Activated T-helper 2 cell treated with anti-CD3 and anti-CD28 coated beads, Interferon-gamma antibody, Interleukin-2, Interleukin-4, amounts not matched to agents 10 μg/mL and 5 μg/mL and 100 μg/mL, durations not matched to agents 14 hours and 24 hours and 36 hours (primary cell): ENCODE results near the gene XIRP1. TPM values are rescaled to one million over a fixed set of nuclear protein-coding genes. Genes with fewer than 3 reads are reported as not detected.
"Not testable (repeated sequence)": the region's sequence is repeated elsewhere in the genome, so short reads cannot be mapped to it uniquely, and the experiment has no call there.

Experiments used
- DNase-seq: peaks from one replicate; pipeline ENCODE4 v3.0.0; 2021; ENCODE audit warnings: low spot score
- H3K27ac Mint-ChIP-seq: one replicate; pipeline ENCODE4 v1.8.0; 2021; ENCODE audit warnings: mixed read lengths
- H3K27me3 Mint-ChIP-seq: one replicate; pipeline ENCODE4 v1.8.0; 2021; ENCODE audit warnings: low read depth, mixed read lengths
- H3K36me3 Mint-ChIP-seq: one replicate; pipeline ENCODE4 v1.8.0; 2021; ENCODE audit warnings: low read depth, mixed read lengths
- H3K4me1 Mint-ChIP-seq: one replicate; pipeline ENCODE4 v1.8.0; 2021; ENCODE audit warnings: low read depth, mixed read lengths
- H3K4me3 Mint-ChIP-seq: one replicate; pipeline ENCODE4 v1.8.0; 2021; ENCODE audit warnings: low read depth, mild to moderate bottlenecking, moderate library complexity, mixed read lengths
- H3K9me3 Mint-ChIP-seq: one replicate; pipeline ENCODE4 v1.8.0; 2021; ENCODE audit warnings: mixed read lengths
- intact Hi-C: fragments of 100-400 bp; cut with micrococcal nuclease; formaldehyde crosslinking; loops from one replicate; pipeline ENCODE4 v1.15.1; 2023
- total RNA-seq: library from RNA; stranded (reverse); gene quantifications from 2 replicates; pipeline ENCODE4 v1.2.3, GENCODE V29; 2022

XIRP1 gene
- total RNA-seq, 1 donor from 2014 or later: 4.3 TPM

GRCh38 chr3:39181408-39182335 lies 10.7 kb downstream of the XIRP1 start:
- intact Hi-C loops: loop anchor here (5.0 to 10.0 kb wide), 2 partner anchors 47 to 201 kb away; partner anchors contain the start of gene SLC25A38
- Mint-ChIP-seq H3K9me3 (no peaks in the 10 kb centered on the region), H3K36me3 (no peaks in the 10 kb centered on the region), H3K27ac (peak overlapping the region; percentile 59), H3K4me3 (peak overlapping the region; percentile 74), H3K4me1 (peaks cover 36% of the 10 kb centered on the region), H3K27me3 (no peaks in the 10 kb centered on the region)
- DNase-seq: no peak

DNA sequence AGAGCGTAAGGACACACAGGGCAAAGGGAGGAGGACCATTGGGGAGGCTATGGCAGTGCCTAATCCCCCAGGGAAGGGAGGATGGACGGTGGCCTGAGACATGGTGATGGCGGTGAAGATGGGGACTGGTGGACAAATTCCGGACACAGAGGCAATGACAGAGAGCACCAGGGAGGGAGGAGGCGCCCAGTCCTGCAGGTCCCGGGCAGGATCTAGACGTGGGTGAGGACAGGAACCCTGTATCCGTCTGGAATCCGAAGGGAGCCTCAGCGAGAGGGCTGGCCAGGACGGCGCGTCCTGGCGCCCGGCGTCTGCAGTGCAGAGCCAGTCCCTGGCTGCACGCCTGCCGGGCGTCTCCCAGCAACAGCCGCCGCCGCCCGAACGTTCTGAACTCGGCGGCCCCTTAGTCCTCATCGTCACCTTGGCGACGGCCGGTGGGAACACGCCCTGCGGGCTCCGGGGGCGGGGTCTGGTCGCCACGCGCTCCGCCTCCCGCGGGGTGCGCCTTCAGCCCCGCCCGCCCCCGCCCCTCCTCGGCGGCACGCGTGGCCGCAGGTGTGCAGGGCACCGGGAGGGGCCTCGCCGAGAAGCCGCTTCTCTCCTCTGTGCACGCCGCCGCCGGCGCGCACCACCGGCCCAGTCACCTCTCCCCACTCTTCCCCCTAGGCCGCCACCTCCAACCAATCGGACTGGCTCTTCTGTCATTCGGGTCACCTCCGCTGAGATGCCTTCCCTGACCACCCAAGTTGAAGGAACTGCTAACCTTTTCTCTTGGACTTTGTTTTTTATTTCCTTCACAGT lies 11.6 kb downstream of the XIRP1 start:
- Mint-ChIP-seq H3K36me3 (no peaks in the 10 kb centered on the region), H3K27ac (peak overlapping the region; percentile 59), H3K4me1 (peaks cover 45% of the 10 kb centered on the region), H3K4me3 (peak overlapping the region; percentile 74), H3K9me3 (no peaks in the 10 kb centered on the region), H3K27me3 (no peaks in the 10 kb centered on the region)
- peak; percentile 87 for DNase-seq
- intact Hi-C loops: loop anchor here (1.0 to 10.0 kb wide), 3 partner anchors 46 to 202 kb away; partner anchors contain the start of genes GORASP1, SLC25A38 and TTC21A

DNA sequence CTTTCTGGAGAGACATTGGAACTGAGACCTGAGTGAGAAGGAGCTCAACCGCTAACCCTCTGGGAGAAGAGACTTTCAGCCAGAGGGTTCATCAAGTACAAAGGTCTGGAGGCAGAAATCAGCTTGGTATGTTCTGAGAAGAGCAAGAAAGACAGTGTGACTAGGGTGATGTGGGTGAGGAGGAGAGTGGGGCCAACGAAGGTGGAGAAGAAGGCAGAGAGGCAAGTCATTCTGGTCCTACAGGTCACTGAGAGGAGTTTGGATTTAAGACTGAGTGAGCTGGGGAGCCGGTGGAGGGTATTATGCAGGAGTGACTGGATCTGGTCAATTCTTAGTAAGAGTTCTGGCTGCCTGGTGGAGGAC lies 12.2 kb downstream of the XIRP1 start:
- Mint-ChIP-seq H3K27ac (peak overlapping the region; percentile 38), H3K27me3 (no peaks in the 10 kb centered on the region), H3K4me1 (peaks cover 45% of the 10 kb centered on the region), H3K36me3 (no peaks in the 10 kb centered on the region), H3K9me3 (no peaks in the 10 kb centered on the region), H3K4me3 (peak overlapping the region; percentile 73)
- intact Hi-C loops: loop anchor here (1.0 to 10.0 kb wide), 3 partner anchors 45 to 202 kb away; partner anchors contain the start of genes GORASP1, SLC25A38 and TTC21A
- no peak for DNase-seq

DNA sequence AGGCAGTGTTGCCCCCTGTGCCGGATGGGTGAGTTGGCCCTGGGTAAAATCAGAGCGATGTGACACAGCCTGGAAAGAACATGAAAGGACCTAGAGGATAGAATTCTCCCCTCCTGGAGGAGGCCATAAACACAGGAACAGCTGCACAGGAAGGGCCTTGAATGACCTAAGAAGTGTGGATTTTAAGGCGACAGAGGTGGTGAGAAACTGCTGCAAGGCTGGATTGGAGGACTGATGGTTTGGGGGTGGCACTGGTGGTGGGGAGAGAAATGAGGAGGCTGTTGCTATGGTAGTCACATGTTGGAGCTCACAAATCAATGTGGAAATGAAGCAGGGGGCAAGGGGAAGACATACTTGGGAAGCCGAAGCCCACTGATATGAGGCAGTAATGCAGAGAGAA lies 13.8 kb downstream of the XIRP1 start:
- Mint-ChIP-seq H3K36me3 (no peaks in the 10 kb centered on the region), H3K9me3 (no peaks in the 10 kb centered on the region), H3K4me3 (peak overlapping the region; percentile 49), H3K27ac (peak overlapping the region; percentile 13), H3K4me1 (peaks cover 49% of the 10 kb centered on the region), H3K27me3 (no peaks in the 10 kb centered on the region)
- intact Hi-C loops: no loop called here
- no peak for DNase-seq

DNA sequence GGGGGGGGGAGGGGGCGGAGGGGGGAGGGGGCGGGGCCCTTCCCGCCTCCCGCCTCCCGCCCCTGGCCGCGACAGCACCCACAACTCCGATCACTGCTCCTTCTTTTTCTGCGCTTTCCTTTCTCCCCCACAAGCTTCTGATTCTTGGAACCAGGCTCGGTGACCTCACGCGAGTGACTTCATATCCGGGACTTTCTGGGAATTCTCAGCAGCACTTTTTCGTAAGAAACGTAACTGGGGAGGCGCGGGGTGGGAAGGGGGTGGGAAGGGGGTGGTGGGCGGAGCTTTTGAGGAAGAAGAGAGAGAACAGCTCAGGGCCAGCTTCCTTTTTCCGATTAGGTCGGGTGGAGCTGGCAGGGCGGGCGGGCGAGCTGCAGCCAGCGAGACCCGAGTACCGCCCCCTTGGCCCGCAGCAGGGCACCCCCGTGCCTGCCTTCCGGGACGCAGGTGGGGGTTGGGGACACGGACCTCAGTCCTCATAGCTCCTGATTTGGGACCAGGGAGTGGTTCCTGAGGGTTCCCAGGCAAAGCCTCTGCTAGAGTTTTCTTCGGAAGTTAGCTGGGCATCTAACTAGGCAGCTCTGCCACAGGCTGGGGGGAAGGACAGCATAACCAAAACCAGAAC lies 14.6 kb downstream of the XIRP1 start:
- H3K9me3 Mint-ChIP-seq: no peaks in the 10 kb centered on the region
- peaks cover 49% of the 10 kb centered on the region for H3K4me1 Mint-ChIP-seq
- intact Hi-C loops: no loop called here

GRCh38 chr3:39176025-39176714 lies 16.2 kb downstream of the XIRP1 start:
- intact Hi-C loops: no loop called here
- peaks cover 45% of the 10 kb centered on the region for H3K4me1 Mint-ChIP-seq
- peak overlapping the region; percentile 24 for H3K27ac Mint-ChIP-seq
- H3K4me3 Mint-ChIP-seq: no peak overlapping the region
- no peaks in the 10 kb centered on the region for H3K9me3 Mint-ChIP-seq
- no peaks in the 10 kb centered on the region for H3K36me3 Mint-ChIP-seq
- H3K27me3 Mint-ChIP-seq: peaks cover 2% of the 10 kb centered on the region
- no peak for DNase-seq

More for the DNA sequence above, 14.6 kb downstream of the XIRP1 start:
- Mint-ChIP-seq H3K36me3 (no peaks in the 10 kb centered on the region), H3K27me3 (peaks cover under 1% of the 10 kb centered on the region), H3K4me3 (peak overlapping the region; percentile 62), H3K27ac (peak overlapping the region; percentile 91)
- peak; percentile 63 for DNase-seq

DNA sequence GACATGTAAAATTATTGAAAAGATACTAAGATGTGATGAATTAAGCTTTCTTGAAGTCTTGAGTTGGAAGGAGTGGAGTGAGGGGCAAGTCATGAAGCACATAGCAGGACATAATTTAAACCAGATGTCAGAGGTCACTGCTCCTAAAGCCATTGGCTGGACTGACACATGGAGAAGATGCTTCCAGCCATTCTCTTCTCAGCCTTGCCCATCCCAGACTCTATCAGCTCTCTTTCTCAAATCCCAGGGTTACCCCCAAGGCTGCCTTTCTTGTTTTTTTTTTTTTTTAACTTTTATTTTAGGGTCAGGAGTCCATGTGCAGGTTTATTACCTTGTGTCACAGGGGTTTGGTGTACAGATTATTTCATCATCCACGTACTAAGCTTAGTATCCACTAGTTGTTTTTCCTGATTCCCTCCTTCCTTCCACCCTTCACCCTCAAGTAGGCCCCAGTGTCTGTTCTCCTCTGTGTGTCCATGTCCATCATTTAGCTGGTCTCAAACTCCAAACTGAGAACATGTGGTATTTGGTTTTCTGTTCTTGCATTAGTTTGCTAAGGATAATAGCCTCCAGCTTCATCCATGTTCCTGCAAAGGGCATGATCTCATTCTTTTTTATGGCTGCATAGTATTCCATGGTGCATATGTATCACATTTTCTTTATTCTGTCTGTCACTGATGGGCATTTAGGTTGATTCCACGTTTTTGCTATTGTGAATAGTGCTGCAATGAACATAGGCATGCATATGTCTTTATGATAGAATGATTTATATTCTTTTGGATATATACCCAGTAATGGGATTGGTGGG lies 18.9 kb downstream of the XIRP1 start:
- H3K9me3 Mint-ChIP-seq: no peaks in the 10 kb centered on the region
- intact Hi-C loops: no loop called here
- H3K36me3 Mint-ChIP-seq: no peaks in the 10 kb centered on the region
- peaks cover 23% of the 10 kb centered on the region for H3K4me1 Mint-ChIP-seq
- DNase-seq: no peak
- no peak overlapping the region for H3K27ac Mint-ChIP-seq
- H3K27me3 Mint-ChIP-seq: peaks cover 2% of the 10 kb centered on the region
- no peak overlapping the region for H3K4me3 Mint-ChIP-seq

- Mint-ChIP-seq H3K4me1 (peaks cover 17% of the 10 kb centered on the region), H3K36me3 (no peaks in the 10 kb centered on the region), H3K27ac (no peak overlapping the region), H3K9me3 (no peaks in the 10 kb centered on the region), H3K4me3 (no peak overlapping the region), H3K27me3 (peaks cover 2% of the 10 kb centered on the region)
- no peak for DNase-seq
- intact Hi-C loops: no loop called here
Measured at GRCh38 chr3:39171860-39172259, 20.5 kb downstream of the XIRP1 start.

GRCh38 chr3:39170877-39171276 lies 21.5 kb downstream of the XIRP1 start:
- H3K36me3 Mint-ChIP-seq, DNase-seq, H3K9me3 Mint-ChIP-seq, H3K4me3 Mint-ChIP-seq, intact Hi-C loops, H3K27ac Mint-ChIP-seq, H3K27me3 Mint-ChIP-seq: not testable (repeated sequence)
- peaks cover 15% of the 10 kb centered on the region for H3K4me1 Mint-ChIP-seq

- Mint-ChIP-seq H3K9me3 (no peaks in the 10 kb centered on the region), H3K4me1 (peaks cover 17% of the 10 kb centered on the region), H3K27ac (no peak overlapping the region), H3K4me3 (no peak overlapping the region), H3K27me3 (peaks cover 2% of the 10 kb centered on the region), H3K36me3 (no peaks in the 10 kb centered on the region)
- no peak for DNase-seq
- intact Hi-C loops: no loop called here
Measured at GRCh38 chr3:39170461-39170860, 21.9 kb downstream of the XIRP1 start.

- intact Hi-C loops: no loop called here
- DNase-seq: no peak
- no peaks in the 10 kb centered on the region for H3K36me3 Mint-ChIP-seq
- no peak overlapping the region for H3K27ac Mint-ChIP-seq
- H3K9me3 Mint-ChIP-seq: no peaks in the 10 kb centered on the region
- H3K4me1 Mint-ChIP-seq: peaks cover 15% of the 10 kb centered on the region
- peaks cover 2% of the 10 kb centered on the region for H3K27me3 Mint-ChIP-seq
- H3K4me3 Mint-ChIP-seq: no peak overlapping the region
Measured at GRCh38 chr3:39169712-39170111, 22.7 kb downstream of the XIRP1 start.
